Left lung (tissue), 10 donors: ENCODE data around the gene TEFM. TPM values are rescaled to one million over a fixed set of nuclear protein-coding genes. Genes with fewer than 3 reads are reported as not detected.
"Not testable (repeated sequence)": the region's sequence is repeated elsewhere in the genome, so short reads cannot be mapped to it uniquely, and the experiment has no call there.

Experiments used
- ATAC-seq: fragments of 200-7000 bp; cut with Tn5 transposase; one replicate; pipeline ENCODE4 v1.9.1; 2020; ENCODE audit warnings: moderate library complexity
- DNase-seq, 4 donors: peaks; one replicate each; pipeline ENCODE4 v3.0.0-alpha.2; 2013 to 2020
- H3K27ac ChIP-seq, 2 donors: fragments of 200-600 bp; sonication (generic) in 1 of 2; one replicate each; pipeline versions ENCODE4 v1.5.0 to v1.8.0; 2020 to 2021
- H3K27me3 ChIP-seq, 2 donors: fragments of 200-600 bp; sonication (generic) in 1 of 2; one replicate each; pipeline versions ENCODE4 v1.5.0 to v1.8.0; 2020 to 2021
- H3K36me3 ChIP-seq, 2 donors: fragments of 200-600 bp; sonication (generic) in 1 of 2; one replicate each; pipeline versions ENCODE4 v1.5.0 to v1.8.0; 2020 to 2021
- H3K4me1 ChIP-seq, 2 donors: fragments of 200-600 bp; one replicate each; pipeline ENCODE4 v1.8.0; 2021
- H3K4me3 ChIP-seq, 2 donors: fragments of 200-600 bp; sonication (generic) in 1 of 2; one replicate each; pipeline versions ENCODE4 v1.5.0 to v1.8.0; 2020 to 2021; ENCODE audit warnings: mild to moderate bottlenecking in 1 of 2
- H3K9me3 ChIP-seq, 2 donors: fragments of 200-600 bp; sonication (generic) in 1 of 2; one replicate each; pipeline versions ENCODE4 v1.5.0 to v1.8.0; 2020 to 2021
- intact Hi-C, 2 donors: fragments of 100-400 bp; cut with DNase I; formaldehyde crosslinking; loops; one replicate each; pipeline versions ENCODE4 v1.11.2 to v1.14.2; 2022
- polyA plus RNA-seq, 6 donors: library from polyadenylated mRNA; unstranded; fragments of 120-200 nt; gene quantifications; one replicate each; pipeline ENCODE4 v1.2.1, GENCODE V29; 2013; ENCODE audit not compliant: insufficient read length in 6 of 6
- total RNA-seq, 2 donors: library from RNA; stranded (reverse); fragmentation: NEBNext Ultra II Directional; extraction: Animal tissue kit (Norgen Biotek cat#: 25700); gene quantifications; one replicate each; pipeline ENCODE4 v1.2.1, GENCODE V29; 2021
- TF ChIP-seq, protein P1 (sequence below), 2 donors: fragments of 200-600 bp; sonication (generic) in 1 of 2; IDR thresholded peaks; one replicate each; pipeline versions ENCODE4 v1.5.0 to v1.8.0; 2021; ENCODE audit warnings: antibody characterized with exemption in 2 of 2
- donor health status: DM: no; HTN: yes; CAD: no.
- donor health status: DM: no; HTN: no; CAD: no.

TEFM gene
- total and polyA plus RNA-seq, 8 donors, result 14.0 to 28.1 (median 24.1) TPM

DNA sequence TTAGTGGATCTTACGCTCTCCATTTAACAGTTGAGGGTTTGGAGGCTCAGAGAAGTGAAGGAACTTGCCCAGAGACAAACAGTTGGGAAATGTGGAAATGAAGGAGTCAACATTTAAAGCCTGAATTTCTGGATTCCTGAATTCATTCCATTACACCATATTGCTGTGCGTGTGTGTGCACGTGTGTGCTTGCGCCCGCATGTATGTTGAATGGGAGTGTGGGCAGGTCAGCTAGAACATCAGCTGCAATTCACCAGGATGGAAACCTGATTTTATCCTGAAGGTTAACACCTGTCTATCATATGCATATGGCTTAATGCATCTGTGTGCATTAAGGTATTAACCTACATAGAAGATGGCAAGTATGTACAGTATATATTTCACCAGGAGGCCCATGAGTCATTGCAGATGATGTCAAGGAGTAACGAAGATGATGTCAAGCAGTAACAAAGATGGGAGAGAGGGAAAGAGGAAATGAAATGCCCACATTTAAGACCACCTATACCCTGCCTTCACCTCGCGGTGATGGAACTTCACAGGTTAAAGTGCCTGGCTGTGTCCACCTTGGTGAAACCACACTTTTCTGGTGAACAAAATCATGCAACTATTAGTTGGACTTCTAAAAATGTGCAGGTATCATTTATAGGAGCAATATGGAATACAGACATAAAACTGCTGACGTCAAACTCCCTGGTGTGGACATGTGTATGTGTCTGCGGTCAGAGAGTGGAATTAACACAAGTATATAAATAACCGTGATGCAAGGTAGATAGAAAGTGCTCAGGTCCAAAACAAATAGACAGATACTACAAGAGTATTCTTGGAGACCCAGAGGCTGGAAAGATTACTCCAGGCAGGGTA lies 14.9 kb upstream of the TEFM start:
- TF ChIP-seq, protein P1, sequence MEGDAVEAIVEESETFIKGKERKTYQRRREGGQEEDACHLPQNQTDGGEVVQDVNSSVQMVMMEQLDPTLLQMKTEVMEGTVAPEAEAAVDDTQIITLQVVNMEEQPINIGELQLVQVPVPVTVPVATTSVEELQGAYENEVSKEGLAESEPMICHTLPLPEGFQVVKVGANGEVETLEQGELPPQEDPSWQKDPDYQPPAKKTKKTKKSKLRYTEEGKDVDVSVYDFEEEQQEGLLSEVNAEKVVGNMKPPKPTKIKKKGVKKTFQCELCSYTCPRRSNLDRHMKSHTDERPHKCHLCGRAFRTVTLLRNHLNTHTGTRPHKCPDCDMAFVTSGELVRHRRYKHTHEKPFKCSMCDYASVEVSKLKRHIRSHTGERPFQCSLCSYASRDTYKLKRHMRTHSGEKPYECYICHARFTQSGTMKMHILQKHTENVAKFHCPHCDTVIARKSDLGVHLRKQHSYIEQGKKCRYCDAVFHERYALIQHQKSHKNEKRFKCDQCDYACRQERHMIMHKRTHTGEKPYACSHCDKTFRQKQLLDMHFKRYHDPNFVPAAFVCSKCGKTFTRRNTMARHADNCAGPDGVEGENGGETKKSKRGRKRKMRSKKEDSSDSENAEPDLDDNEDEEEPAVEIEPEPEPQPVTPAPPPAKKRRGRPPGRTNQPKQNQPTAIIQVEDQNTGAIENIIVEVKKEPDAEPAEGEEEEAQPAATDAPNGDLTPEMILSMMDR (IDR thresholded peaks at IDR 0.05), result no peak
- no peak for ATAC-seq
- Histone ChIP-seq H3K36me3 (peaks cover 0 to 18% of the 10 kb centered on the region in 2 donors), H3K4me1 (peaks cover 0 to 23% of the 10 kb centered on the region in 2 donors), H3K27ac (peak overlapping the region in 1 of 2 donors; percentile 50), H3K27me3 (peaks cover 11 to 42% of the 10 kb centered on the region in 2 donors), H3K4me3 (peak overlapping the region in 1 of 2 donors; percentile 63), H3K9me3 (no peaks in the 10 kb centered on the region)
- intact Hi-C loops, result no loop called here
- DNase-seq, result no peak

DNA sequence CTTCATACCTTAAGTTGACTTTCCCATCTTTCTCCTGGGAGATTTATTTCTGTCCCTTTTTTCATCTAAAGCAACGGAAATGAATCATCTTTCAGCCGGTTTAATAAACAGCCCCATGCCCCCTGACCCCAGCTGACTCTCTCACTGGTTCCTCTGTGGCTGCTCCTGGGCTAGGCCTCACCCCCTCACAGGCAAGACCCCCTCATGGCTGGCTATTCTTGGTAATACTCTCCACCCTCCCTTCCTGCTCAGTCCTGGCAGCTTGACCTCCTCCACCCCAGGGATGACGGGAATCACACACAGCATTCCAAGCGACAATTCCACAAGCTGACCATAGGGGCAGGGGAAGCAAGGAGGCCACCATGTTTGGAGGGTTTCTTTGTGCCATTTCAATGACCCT lies 14.2 kb upstream of the TEFM start:
- H3K27ac ChIP-seq, result no peak overlapping the region
- no peaks in the 10 kb centered on the region for H3K9me3 ChIP-seq
- peaks cover 0 to 15% of the 10 kb centered on the region in 2 donors for H3K36me3 ChIP-seq
- TF ChIP-seq, protein P1 (IDR thresholded peaks at IDR 0.05), result no peak
- DNase-seq (no peak), ATAC-seq (no peak)
- intact Hi-C loops, result no loop called here
- H3K4me3 ChIP-seq, result no peak overlapping the region
- H3K4me1 ChIP-seq, result peaks cover 0 to 23% of the 10 kb centered on the region in 2 donors
- H3K27me3 ChIP-seq, result peaks cover 11 to 42% of the 10 kb centered on the region in 2 donors

DNA sequence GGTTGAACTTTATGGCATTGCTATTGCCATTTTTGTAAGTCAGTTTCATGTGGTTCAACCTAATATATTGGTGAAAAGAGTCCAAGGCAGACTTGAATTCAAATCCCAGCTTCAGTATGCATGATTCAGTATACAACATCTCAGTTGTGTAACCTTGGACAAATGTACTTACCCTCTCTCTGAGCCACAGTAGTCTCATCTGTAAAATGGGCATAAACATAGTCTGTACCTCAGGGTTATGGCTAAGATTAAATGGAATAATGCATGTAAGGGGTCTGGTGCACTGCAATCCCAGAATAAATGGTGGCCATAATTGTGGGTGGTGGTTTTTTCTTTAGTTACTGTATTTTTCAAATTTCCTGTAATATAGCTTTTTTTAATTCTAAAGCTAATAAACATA lies 11.0 kb upstream of the TEFM start:
- Histone ChIP-seq H3K4me3 (no peak overlapping the region), H3K9me3 (no peaks in the 10 kb centered on the region), H3K27ac (no peak overlapping the region), H3K4me1 (peaks cover 0 to 12% of the 10 kb centered on the region in 2 donors), H3K27me3 (peaks cover 0 to 13% of the 10 kb centered on the region in 2 donors), H3K36me3 (no peaks in the 10 kb centered on the region)
- TF ChIP-seq, protein P1 (IDR thresholded peaks at IDR 0.05), result no peak
- intact Hi-C loops, result no loop called here
- ATAC-seq (no peak), DNase-seq (no peak)

DNA sequence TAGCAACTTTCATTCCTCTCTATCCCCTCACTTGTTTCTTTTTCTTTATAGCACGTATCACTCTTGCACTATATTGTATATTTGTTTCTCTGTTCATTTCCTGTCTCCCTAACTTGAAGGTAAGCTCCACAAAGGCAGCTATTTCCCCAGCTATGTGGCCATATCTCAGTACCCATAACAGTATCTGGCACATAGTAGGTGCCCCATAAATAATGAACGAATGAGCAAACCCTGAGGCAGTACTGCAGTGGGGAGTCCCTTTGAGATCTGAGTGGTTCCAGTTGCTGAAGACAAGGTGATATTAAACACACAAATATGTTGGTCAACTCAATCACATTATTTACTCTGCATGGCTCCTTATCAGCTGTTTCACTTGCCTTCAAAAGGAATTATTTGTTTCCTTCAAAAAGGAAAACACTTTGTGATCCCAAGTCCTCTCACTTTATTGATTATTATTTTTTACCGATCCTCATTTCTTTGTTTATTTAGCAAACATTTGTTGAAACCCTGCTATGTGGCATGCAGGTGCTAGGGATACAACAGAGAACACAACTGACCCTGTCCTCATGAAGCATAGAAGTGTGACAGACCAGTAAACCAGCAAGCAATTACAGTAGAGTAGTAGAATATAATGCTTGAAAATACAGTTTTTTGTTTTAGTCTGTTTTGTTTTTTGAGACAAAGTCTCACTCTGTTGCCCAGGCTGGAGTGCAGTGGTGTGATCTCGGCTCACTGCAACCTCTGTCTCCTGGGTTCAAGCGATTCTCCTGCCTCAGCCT lies 10.0 kb upstream of the TEFM start:
- Histone ChIP-seq H3K27me3 (peaks cover 0 to 3% of the 10 kb centered on the region in 2 donors), H3K9me3 (no peaks in the 10 kb centered on the region), H3K36me3 (no peaks in the 10 kb centered on the region), H3K27ac (no peak overlapping the region), H3K4me3 (no peak overlapping the region), H3K4me1 (peaks cover 0 to 2% of the 10 kb centered on the region in 2 donors)
- no peak for DNase-seq
- no peak for ATAC-seq
- intact Hi-C loops, result no loop called here
- TF ChIP-seq, protein P1 (IDR thresholded peaks at IDR 0.05), result no peak

DNA sequence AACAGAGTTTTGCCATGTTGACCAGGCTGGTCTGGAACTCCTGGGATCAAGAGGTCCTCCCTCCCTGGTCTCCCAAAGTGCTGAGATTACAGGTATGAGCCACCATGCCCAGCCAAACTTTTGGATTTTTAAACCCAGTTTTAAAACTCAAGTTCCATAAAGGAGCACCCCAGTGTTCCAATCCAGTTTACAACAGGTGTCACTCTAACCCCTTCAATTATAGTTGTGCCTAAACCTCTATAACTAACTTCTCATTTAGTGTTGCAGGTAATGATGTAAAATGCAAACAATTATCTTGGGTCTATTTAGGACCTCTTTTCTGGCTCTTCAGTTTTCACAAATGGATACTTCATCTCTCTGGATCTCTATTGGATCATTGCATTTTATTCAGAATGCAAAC lies 7.9 kb upstream of the TEFM start:
- DNase-seq, result no peak

DNA sequence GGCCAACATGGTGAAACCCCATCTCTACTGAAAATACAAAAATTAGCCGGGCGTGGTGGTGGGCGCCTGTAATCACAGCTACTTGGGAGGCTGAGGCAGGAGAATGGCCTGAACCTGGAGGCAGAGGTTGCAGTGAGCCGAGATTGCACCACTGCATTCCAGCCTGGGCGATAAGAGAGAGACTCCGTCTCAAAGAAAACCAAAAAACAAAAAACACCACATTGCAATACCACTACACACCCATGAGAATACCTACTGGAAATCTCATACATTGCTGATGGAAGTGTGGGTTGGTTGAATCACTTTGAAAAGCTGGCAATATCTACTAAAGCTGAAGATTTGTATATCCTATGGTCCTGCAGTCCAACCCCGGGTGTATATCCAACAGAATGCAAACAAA lies 4.1 kb upstream of the TEFM start:
- ATAC-seq, DNase-seq, H3K9me3 ChIP-seq, H3K4me3 ChIP-seq, intact Hi-C loops, H3K27me3 ChIP-seq, H3K27ac ChIP-seq, H3K36me3 ChIP-seq: not testable (repeated sequence)
- peaks cover 5 to 19% of the 10 kb centered on the region in 2 donors for H3K4me1 ChIP-seq

More for the DNA sequence above, 7.9 kb upstream of the TEFM start:
- Histone ChIP-seq H3K4me1 (no peaks in the 10 kb centered on the region), H3K9me3 (no peaks in the 10 kb centered on the region), H3K27ac (no peak overlapping the region), H3K36me3 (no peaks in the 10 kb centered on the region), H3K27me3 (no peaks in the 10 kb centered on the region), H3K4me3 (no peak overlapping the region)
- no peak for ATAC-seq
- TF ChIP-seq, protein P1 (IDR thresholded peaks at IDR 0.05), result no peak
- intact Hi-C loops, result no loop called here
